Common myeloid progenitor, CD34-positive (primary cell): ENCODE results near the gene ARHGAP26.
A peak's percentile ranks its signal among the peaks of the same experiment; 100 is the strongest.
"Not testable (repeated sequence)": the region's sequence is repeated elsewhere in the genome, so short reads cannot be mapped to it uniquely, and the experiment has no call there.

Source experiments
- CTCF ChIA-PET: fragments of 350-600 bp; sonication (Branson Sonifier 250); formaldehyde crosslinking; loops from one replicate; lab custom pipeline; 2021; ENCODE audit warnings: antibody characterized with exemption; lab: Charles Lee
- POLR2A ChIA-PET: fragments of 350-600 bp; sonication (Branson Sonifier 250); formaldehyde crosslinking; loops from one replicate; lab custom pipeline; 2021; ENCODE audit warnings: antibody characterized with exemption; lab: Charles Lee
- DNase-seq, 3 donors: peaks; one replicate each; pipeline versions ENCODE4 v3.0.0 to v3.0.0-alpha.2; 2013
- H3K27ac ChIP-seq, 2 experiments: 1 replicate in 1 of 2; 2 replicates in 1 of 2; pipeline ENCODE4 v1.7.0; 2013; ENCODE audit warnings: inconsistent platforms in 2 of 2, low read length in 2 of 2, mild to moderate bottlenecking in 2 of 2, low read depth in 1 of 2, moderate library complexity in 1 of 2; ENCODE audit not compliant: severe bottlenecking in 2 of 2, insufficient read depth in 1 of 2, poor library complexity in 1 of 2
- H3K27me3 ChIP-seq, 5 experiments: replicated peaks in 2 of 5; 1 replicate in 3 of 5; 2 replicates in 2 of 5; pipeline versions ENCODE4 v1.6.1 to v1.7.0; 2013; ENCODE audit warnings: low read length in 4 of 5, mild to moderate bottlenecking in 2 of 5, moderate library complexity in 2 of 5, inconsistent platforms in 1 of 5; ENCODE audit not compliant: insufficient read depth in 5 of 5, control insufficient read depth in 4 of 5
- H3K36me3 ChIP-seq, 4 experiments: 1 replicate in 2 of 4; 2 replicates in 2 of 4; pipeline versions ENCODE4 v1.6.1 to v1.7.0; 2013; ENCODE audit warnings: low read length in 3 of 4, control low read depth in 1 of 4, mild to moderate bottlenecking in 1 of 4; ENCODE audit not compliant: control insufficient read depth in 4 of 4, insufficient read depth in 4 of 4
- H3K4me1 ChIP-seq, 4 experiments: 1 replicate in 3 of 4; 2 replicates in 1 of 4; pipeline versions ENCODE4 v1.6.1 to v1.7.1; 2013; ENCODE audit warnings: low read length in 3 of 4, mild to moderate bottlenecking in 3 of 4, control low read depth in 1 of 4, inconsistent platforms in 1 of 4, moderate library complexity in 1 of 4; ENCODE audit not compliant: control insufficient read depth in 4 of 4, insufficient read depth in 4 of 4; ENCODE audit errors: control extremely low read depth in 1 of 4
- H3K4me3 ChIP-seq, 7 experiments: 1 replicate in 4 of 7; 2 replicates in 3 of 7; pipeline versions ENCODE4 v1.5.1 to v1.7.0; 2013; ENCODE audit warnings: mild to moderate bottlenecking in 7 of 7, low read length in 6 of 7, moderate library complexity in 6 of 7, inconsistent platforms in 2 of 7, low read depth in 2 of 7, control low read depth in 1 of 7; ENCODE audit not compliant: insufficient read depth in 4 of 7, control insufficient read depth in 1 of 7; ENCODE audit errors: extremely low read depth in 1 of 7
- H3K9me3 ChIP-seq, 5 experiments: 1 replicate in 4 of 5; 2 replicates in 1 of 5; pipeline versions ENCODE4 v1.6.1 to v1.7.1; 2013; ENCODE audit warnings: low read length in 4 of 5, mild to moderate bottlenecking in 2 of 5, inconsistent platforms in 1 of 5, low read depth in 1 of 5, moderate library complexity in 1 of 5; ENCODE audit not compliant: control insufficient read depth in 4 of 5, insufficient read depth in 2 of 5; ENCODE audit errors: control extremely low read depth in 1 of 5
- WGBS: methylation state at CpG from one replicate; pipeline ENCODE4 v1.1.5; 2013; ENCODE audit not compliant: insufficient coverage; 5-methylcytosine and 5-hydroxymethylcytosine counted together

ARHGAP26 gene

DNA sequence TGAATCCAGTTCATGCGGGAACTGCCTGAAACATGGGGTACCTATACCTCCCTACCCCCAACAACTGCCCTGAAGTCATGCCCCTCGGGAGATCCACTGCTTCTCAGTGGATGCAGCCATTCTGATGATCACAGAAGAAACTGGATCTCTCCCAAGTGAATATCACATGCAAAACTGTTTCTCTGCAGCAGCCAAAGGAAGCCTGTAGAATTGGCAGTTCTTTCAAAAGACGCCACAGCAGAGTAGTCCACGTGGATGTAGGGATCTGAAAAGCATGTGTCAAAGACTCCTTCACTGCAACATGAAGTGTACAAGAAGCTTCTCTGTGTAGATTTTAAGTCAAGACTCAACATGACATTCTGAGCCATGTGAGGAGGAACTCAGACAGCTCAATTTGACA, 346.6 kb downstream of the ARHGAP26 start:
- no peak overlapping the region for H3K27ac ChIP-seq
- H3K4me3 ChIP-seq: no peak overlapping the region
- H3K4me1 ChIP-seq: peaks cover 8 to 36% (median 28%) of the 10 kb centered on the region in 4 experiments
- H3K27me3 ChIP-seq: no peaks in the 10 kb centered on the region
- H3K36me3 ChIP-seq: peaks cover 0 to 2% (median 0%) of the 10 kb centered on the region in 4 experiments
- DNase-seq: no peak
- CTCF ChIA-PET: no interaction called here
- POLR2A ChIA-PET: no interaction called here
- 100% methylated on average over 4 of the region's 4 CpGs for WGBS
- no peaks in the 10 kb centered on the region for H3K9me3 ChIP-seq

DNA sequence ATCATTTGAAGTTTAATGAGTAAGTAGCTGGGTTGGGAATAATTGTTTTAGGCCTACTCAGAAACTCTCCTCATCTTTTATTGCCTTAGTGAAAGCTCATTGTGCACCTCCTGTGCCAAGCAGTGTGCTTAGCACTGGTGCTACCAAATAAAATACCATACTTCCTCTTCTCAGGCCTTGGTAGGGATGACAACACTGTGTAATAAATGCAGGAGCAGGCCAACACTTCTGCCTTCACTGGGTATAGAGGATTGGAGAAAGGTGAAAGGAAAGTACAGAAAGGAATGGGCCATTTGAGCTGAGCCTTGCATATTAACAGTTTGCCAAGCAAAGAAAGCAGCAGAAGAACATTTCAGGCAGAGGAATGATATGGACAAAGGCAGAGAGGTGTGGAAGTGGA, 347.6 kb downstream of the ARHGAP26 start:
- Histone ChIP-seq H3K27ac (no peak overlapping the region), H3K4me3 (no peak overlapping the region), H3K9me3 (no peaks in the 10 kb centered on the region), H3K4me1 (peaks cover 8 to 36% (median 28%) of the 10 kb centered on the region in 4 experiments), H3K36me3 (peaks cover 0 to 2% (median 0%) of the 10 kb centered on the region in 4 experiments), H3K27me3 (no peaks in the 10 kb centered on the region)
- CTCF ChIA-PET: interaction anchor here (1.1 to 1.7 kb wide), 7 partner anchors 9 to 286 kb away, joined by 3 to 8 read pairs (median 3); partner anchors contain the start of gene NR3C1
- POLR2A ChIA-PET: no interaction called here
- no peak for DNase-seq

DNA sequence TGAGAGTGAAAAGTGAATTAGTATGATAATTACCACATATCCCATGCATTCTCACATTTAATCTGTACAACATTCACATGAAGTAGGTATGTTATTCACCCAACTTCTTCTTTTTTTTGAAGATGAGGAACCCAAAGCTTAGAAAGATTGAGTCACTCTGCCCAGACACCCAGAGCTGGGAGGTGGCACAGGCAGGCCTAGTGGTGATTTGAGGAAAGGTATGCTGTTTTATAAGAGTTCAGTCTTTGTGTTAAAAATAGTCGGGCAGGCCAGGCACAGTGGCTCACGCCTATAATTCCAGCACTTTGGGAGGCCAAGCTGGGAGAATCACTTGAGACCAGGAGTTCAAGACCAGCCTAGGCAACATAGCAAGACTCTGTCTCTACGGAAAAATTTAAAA, 348.0 kb downstream of the ARHGAP26 start:
- Histone ChIP-seq H3K27me3 (no peaks in the 10 kb centered on the region), H3K4me3 (no peak overlapping the region), H3K4me1 (peaks cover 8 to 36% (median 28%) of the 10 kb centered on the region in 4 experiments), H3K36me3 (peaks cover 0 to 6% (median 0%) of the 10 kb centered on the region in 4 experiments), H3K27ac (no peak overlapping the region), H3K9me3 (peaks cover 0 to 1% (median 0%) of the 10 kb centered on the region in 5 experiments)
- DNase-seq: peak; percentile 60 to 92 (median 90)
- ChIA-PET POLR2A (no interaction called here), CTCF (interaction anchor here (1.1 to 1.7 kb wide), 7 partner anchors 9 to 285 kb away, joined by 3 to 8 read pairs (median 3); partner anchors contain the start of gene NR3C1)
- WGBS: 93% methylated on average over 3 of the region's 3 CpGs

DNA sequence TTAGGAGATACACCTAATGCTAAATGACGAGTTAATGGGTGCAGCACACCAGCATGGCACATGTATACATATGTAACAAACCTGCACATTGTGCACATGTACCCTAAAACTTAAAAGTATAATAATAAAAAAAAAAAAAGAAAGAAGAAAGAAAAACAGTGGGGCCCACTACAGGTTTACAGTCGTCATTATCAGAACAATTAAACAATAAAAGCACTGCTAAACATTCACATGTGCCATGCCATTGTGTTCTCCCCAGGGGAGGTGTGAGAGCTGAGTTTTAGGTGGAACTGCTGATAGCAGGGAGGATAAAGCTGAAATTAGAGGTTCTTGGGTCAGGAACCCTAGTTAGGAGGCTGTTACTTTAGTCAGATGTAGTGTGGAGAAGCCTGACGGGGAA, 348.6 kb downstream of the ARHGAP26 start:
- H3K4me3 ChIP-seq, H3K27me3 ChIP-seq, DNase-seq, H3K36me3 ChIP-seq, H3K9me3 ChIP-seq: not testable (repeated sequence)
- peaks cover 8 to 36% (median 26%) of the 10 kb centered on the region in 4 experiments for H3K4me1 ChIP-seq
- peak overlapping the region in 1 of 2 experiments; percentile 75 for H3K27ac ChIP-seq
- ChIA-PET POLR2A (interaction anchor here (0.7 to 0.9 kb wide), 2 partner anchors 9 to 64 kb away, joined by 3 read pairs; no protein-coding TSS in a partner anchor), CTCF (interaction anchor here (0.7 to 1.7 kb wide), 10 partner anchors 9 to 285 kb away, joined by 3 to 7 read pairs (median 3); partner anchors contain the start of gene NR3C1)
- WGBS: no CpG with 5 or more reads among the region's 3 CpGs

DNA sequence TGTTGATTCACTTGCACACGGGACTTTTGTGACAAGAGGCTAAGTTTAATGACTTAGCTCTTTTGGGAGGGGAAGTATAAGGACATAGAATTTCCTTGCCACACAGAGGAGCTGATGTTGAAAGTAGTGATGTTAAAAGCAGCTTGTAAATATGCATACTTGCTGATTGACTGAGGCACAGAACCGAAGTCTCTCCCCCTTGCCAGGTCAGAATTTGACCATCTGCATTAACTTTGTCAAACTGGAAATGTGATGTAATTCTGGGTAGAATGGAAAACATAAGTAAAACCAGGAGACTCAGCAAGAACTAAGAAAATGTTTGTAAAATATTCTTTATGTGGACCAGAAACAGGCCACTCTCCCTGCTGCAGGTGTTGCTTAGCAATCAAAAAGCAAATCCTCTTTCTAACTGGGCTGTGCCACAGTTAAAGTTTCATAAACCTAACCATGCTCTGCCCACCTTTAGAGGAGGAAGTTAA, 349.2 kb downstream of the ARHGAP26 start:
- Histone ChIP-seq H3K27me3 (no peaks in the 10 kb centered on the region), H3K36me3 (peaks cover 0 to 6% (median 0%) of the 10 kb centered on the region in 4 experiments), H3K4me1 (peaks cover 8 to 40% (median 30%) of the 10 kb centered on the region in 4 experiments), H3K4me3 (peak overlapping the region in 1 of 7 experiments; percentile 1), H3K9me3 (peaks cover 0 to 1% (median 0%) of the 10 kb centered on the region in 5 experiments), H3K27ac (peak overlapping the region in 1 of 2 experiments; percentile 75)
- WGBS: no CpG with 5 or more reads among the region's 2 CpGs
- POLR2A ChIA-PET: interaction anchor here (0.6 to 0.9 kb wide), 3 partner anchors 9 to 447 kb away, joined by 3 to 5 read pairs (median 3); no protein-coding TSS in a partner anchor
- DNase-seq: peak in 2 of 3 donors; percentile 77 to 84
- CTCF ChIA-PET: interaction anchor here (0.7 to 1.7 kb wide), 6 partner anchors 8 to 184 kb away, joined by 3 to 7 read pairs (median 3); no protein-coding TSS in a partner anchor

DNA sequence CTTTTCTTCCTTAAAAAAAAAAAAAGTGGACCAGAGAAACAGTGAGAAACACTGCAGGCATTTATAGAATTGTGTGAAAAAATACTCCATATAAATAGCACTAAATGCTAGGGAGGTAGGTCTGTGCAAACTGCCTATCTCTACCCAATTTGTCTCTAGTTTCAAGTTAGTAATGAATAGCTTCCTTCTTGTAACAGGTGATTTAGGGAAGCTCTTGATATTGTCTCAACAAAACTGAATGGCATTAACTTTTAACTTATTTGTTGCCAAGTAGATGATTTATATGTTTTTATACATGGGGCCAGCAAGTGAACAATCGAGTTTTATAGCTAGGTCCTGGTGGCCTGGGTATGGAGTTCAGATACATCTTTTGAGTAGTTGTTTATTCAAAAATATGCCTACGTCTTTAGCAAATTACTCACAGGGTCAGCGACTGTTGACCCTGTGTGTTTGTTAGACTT, 349.7 kb downstream of the ARHGAP26 start:
- peak overlapping the region in 1 of 2 experiments; percentile 75 for H3K27ac ChIP-seq
- POLR2A ChIA-PET: interaction anchor here (0.6 kb wide), 1 partner anchor 447 kb away, joined by 5 read pairs; no protein-coding TSS in a partner anchor
- H3K27me3 ChIP-seq: no peaks in the 10 kb centered on the region

More for the DNA sequence above, 349.7 kb downstream of the ARHGAP26 start:
- CTCF ChIA-PET: interaction anchor here (0.6 to 1.7 kb wide), 4 partner anchors 9 to 185 kb away, joined by 3 to 7 read pairs (median 3); no protein-coding TSS in a partner anchor
- WGBS: no CpG with 5 or more reads among the region's 3 CpGs
- H3K4me3 ChIP-seq: peak overlapping the region in 1 of 7 experiments; percentile 1
- peak in 1 of 3 donors; percentile 30 for DNase-seq
- H3K9me3 ChIP-seq: peaks cover 0 to 1% (median 0%) of the 10 kb centered on the region in 5 experiments
- peaks cover 8 to 46% (median 36%) of the 10 kb centered on the region in 4 experiments for H3K4me1 ChIP-seq
- peaks cover 0 to 6% (median 0%) of the 10 kb centered on the region in 4 experiments for H3K36me3 ChIP-seq
